SK-N-MC (cell line): ENCODE data around the gene STRIP2.

ENCODE experiments used
- EZH2 ChIP-seq: fragments of 200-600 bp; sonication (generic); IDR thresholded peaks from one replicate; pipeline ENCODE4 v1.6.1; 2017; ENCODE audit warnings: antibody characterized with exemption
- POLR2AphosphoS5 ChIP-seq: IDR thresholded peaks from 2 replicates; pipeline ENCODE4 v1.6.1; 2012; ENCODE audit warnings: mild to moderate bottlenecking, low read depth, low read length, borderline replicate concordance

DNA sequence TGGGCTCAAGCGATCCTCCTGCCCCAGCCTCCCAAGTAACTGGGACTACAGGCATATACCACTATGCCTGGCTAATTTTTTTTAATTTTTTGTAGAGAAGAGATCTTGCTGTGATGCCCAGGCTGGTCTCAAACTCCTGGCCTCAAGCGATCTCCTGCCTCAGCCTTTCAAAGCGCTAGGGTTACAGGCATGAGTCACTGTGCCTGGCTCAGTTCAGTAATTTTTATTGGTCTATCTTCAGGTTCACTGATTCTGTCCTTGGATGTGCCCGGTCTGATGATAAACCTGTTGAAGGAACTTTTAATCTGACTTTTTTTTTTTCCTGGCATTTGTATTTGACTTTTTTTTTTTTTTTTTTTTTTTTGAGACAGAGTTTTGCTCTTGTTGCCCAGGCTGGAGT, 40.1 kb upstream of the STRIP2 start:
- TF ChIP-seq POLR2AphosphoS5: no peak
- no peak for TF ChIP-seq EZH2
